Activated CD4-positive, alpha-beta T cell treated with anti-CD3 and anti-CD28 coated beads for 24 hours (primary cell): ENCODE data around the gene F10.

Source experiments
- DNase-seq, 2 donors: peaks; one replicate each; pipeline ENCODE4 v3.0.0-alpha.2; 2020; ENCODE audit warnings: low read depth in 2 of 2

Gene F10

DNA sequence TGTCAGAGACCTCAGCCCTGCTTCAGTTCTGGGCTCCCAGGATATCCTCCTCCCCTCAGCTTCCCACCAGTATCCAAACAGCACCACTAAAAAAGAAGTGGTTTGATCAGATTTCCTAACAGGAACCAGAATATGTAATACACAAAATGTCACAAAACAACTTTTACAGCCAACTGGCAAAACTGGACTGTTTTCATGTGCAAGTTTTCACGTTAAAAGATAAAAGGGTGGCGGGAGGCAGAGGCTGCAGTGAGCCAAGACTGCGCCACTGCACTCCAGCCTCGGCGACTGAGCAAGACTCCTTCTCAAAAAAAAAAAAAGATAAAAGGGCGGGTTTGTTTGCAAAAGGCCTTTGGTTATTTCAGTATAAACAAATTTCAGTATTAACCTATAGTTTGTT lies 72.8 kb downstream of the F10 start:
- no peak for DNase-seq

DNA sequence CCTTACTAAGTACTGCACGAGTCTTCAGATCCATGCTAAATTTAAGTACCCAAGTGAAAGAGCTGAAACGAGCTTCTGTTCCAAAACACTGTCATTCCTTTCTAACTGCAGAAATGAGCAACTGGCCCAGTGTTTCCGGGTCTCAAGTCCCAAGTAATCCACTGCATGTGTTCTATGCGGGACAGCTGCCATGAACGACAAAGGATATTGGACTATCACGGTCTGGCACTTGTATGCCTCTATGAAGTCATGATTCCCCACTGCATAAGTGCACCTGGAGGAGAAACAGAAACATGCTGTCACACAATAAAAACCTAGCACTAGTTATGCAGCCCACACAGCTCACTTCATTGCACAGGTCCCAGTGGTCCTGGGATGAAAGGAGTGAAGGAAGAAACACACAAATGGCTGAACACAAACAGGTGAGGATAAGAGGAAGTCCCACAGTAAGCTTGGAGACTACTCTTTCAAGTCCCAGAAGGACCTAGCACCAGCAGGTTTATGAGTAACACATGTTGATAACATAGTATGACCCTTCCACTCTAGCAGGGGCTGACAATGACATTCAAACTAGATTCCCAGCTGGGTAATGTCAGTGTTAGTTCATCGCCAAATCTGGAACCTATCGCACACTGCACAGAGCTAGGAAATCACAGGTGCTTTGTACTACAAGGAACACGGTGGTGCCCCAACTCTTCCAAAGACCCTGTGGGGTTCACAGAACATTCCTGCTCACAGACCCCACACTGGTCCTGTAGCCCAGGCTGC lies 74.6 kb downstream of the F10 start:
- no peak for DNase-seq
